Pulmonary artery endothelial cell (primary cell): ENCODE measurements around the gene FYTTD1. TPM values are rescaled to one million over a fixed set of nuclear protein-coding genes. Genes with fewer than 3 reads are reported as not detected.
A peak's percentile ranks its signal among the peaks of the same experiment; 100 is the strongest.

ENCODE experiments used
- DNase-seq: peaks from one replicate; pipeline ENCODE4 v3.0.0-alpha.2; 2011; ENCODE audit warnings: low read depth, low spot score
- total RNA-seq: library from RNA; depleted of rRNA; stranded (reverse); fragments of >200 nt; gene quantifications from 2 replicates; pipeline ENCODE4 v1.2.3, GENCODE V29; 2014

FYTTD1 gene
- total RNA-seq, 1 donor from 2014 or later, result 48.7 TPM

DNA sequence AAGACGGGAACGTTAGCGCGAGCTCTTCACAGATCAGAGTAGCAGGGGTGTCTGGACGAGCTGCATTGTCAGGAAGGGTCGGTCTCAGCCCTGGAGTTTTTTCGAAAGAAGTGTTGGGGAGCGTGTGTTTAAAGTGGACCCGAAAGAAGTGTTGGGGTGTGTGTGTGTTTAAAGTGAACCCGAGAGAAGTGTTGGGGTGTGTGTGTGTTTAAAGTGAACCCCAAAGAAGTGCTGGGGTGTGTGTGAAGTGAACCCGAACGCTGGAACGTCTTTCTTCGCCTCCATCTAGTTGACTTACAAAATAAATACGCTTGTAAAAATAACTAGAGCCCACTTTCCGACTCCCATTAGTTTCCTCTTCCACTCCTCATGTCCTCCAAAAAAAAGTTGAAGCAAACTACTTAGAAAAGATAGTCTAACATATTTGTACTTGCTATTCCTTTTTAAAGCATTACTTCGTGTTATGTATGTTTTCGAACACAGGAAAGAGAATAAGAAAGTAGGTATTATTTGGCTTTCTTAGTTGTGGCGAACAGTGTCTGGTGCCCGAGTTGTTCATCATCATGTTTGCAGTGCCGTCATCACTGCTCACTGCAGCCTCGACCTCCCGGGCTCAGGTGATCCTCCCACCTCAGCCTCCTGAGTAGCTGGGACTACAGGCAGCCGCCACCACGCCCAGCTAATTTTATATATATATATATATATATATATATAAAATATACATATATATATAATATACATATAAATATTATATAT is 42.4 kb downstream of the FYTTD1 start:
- peak; percentile 13 for DNase-seq

DNA sequence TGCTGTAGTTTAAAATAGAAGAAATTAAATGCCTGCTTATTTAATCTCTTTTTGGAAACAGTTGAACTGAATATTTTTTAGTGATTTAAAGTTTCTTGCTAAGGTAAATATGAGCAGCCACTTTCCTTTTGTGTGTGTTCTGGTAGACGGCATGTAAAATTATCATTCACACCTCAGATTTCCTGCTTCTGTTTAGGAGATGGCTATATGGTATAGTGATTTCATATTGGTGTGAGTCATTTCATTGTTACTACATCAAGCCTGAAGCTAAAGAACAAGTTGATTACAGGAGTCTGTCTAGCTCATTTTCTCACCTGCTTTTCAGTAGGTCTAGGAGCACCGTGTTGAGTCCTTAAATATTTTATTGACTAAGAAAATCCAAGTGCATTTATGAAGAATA is 43.6 kb downstream of the FYTTD1 start:
- DNase-seq, result peak; percentile 57

- DNase-seq, result no peak
These were observed 44.4 kb downstream of the FYTTD1 start for GRCh38 chr3:197794115-197794514.

DNA sequence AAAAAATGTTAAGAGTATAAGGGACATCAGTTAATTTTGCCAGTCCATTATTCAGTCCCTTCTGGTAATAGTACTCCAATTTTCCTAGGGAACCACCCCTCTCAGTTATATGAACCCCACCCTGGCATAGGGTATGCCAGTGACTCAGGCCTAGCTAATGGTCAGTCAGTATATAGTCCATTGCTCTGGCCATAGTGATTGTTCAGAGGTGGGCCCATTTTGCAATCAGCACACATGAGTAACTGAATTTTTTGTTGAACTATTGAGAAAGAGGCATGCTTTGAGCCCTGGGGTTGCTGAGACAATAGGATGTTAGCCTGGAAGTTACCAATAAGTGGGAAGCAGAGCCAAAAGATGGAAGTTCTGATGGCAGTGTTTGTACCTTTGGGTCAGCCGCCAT is 45.5 kb downstream of the FYTTD1 start:
- no peak for DNase-seq

DNA sequence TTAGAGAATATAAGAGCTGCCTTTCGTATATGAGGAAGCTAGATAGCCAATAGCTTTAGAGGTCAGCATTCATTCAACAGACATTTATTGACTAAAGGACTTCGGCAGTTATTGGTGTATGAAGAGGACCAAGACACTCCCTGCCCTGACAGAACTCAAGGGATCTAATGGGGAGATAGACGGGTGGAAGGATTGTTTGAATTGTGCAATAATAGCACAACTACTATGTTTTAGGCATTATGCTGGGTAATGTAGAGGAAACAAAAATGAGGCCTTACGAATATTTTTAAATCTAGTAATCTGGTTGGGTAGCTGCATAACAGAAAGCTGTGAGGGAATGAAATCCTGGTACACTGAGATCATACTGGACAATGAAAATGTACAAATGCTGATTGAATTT is 46.4 kb downstream of the FYTTD1 start:
- DNase-seq, result no peak

GRCh38 chr3:197798863-197799262 is 49.2 kb downstream of the FYTTD1 start:
- no peak for DNase-seq

DNA sequence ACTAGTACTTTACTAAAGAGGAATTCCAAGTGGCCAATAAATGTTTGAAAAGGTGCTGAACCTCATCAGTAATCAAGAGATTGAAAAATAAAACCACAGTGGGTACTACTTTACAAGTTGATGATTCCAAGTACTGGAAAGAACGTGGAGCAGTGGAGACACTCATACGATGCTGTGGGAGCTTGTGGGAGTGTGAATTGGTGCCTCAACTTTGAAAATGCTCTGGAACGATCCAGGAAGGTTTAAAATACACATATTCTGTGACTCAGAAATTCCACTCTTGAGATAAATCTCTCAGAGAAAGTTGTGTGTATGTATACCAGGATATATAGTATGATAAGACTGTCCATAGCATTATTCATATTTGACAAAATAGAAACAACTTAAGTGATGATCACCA is 50.7 kb downstream of the FYTTD1 start:
- no peak for DNase-seq

GRCh38 chr3:197801891-197802778 is 52.5 kb downstream of the FYTTD1 start:
- DNase-seq, result no peak

GRCh38 chr3:197802779-197803459 is 53.2 kb downstream of the FYTTD1 start:
- DNase-seq, result no peak

DNA sequence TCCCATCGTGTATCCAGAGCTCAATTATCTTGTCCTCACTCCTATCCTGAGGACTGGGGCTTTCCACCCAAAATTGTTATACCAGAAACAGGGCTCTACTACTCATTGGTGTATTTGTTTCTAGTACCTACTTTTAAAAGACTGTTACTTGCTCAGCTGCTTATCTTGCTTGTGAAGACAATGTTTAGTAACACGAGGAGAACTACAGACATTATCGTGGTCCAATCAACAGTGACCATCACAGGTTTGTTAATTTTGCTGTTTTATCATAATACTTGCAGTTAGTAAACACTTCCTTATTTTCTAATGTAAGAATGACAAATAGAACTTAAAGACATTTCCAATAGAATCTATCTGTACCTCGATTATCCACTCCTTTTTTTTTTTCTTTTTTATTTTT is 54.8 kb downstream of the FYTTD1 start:
- no peak for DNase-seq

DNA sequence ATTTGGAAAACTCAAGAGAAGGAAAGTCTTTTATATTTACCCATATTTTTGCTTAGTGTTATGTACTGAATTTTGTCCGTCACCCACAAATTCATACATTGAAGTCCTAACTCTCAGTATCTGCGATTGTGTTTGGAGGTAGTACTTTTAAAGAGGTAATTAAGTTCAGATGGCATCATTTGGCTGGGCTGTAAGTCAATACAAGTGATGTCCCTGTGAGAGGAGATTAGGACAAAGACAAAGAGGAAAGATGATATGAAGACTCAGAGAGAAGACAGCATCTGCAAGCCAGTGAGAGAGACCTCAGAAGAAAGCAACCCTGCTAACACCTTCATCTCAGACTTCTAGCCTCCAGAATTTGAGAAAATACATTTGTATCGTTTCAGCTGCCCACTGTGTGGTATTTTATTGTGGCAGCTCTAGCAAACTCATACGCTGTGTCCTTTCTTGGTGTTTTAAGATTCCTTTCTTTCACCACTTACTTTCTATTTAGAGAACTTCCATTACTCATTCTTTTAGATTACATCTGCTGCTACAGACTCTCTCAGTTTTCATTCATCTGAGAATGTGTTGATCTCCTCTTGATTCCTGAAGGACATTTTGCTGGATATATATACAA is 58.4 kb downstream of the FYTTD1 start:
- DNase-seq, result no peak

DNA sequence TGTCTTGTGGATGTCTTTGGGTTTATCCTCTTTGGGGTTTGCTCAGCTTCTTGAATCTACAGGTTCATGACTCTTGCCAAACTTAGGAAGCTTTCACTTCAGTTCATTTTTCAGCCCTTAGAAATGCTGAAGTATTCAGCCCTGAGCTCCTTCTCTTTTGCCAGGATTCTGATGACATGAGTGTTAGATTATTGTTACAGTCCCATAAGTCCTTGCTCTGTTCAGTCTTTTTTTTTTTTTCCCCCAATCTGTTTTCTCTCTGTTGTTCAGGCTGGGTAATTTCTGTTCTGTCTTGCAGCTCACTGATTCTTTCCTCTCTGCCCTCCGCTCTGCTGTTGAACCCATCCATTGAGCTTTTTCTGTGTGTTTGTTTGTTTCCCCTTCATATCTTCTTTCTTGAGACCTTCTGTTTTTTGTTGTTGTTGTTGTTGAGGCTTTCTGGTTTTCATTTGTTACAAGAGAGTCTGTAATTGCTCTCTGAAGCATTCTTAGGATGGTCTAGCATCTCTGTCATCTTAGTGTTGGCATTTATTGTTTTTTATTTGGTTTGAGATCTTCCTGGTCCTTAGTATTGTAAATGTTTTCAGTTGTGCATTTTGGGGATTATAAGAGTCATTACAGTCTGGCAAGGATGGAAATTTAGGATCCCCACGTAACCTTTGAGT is 59.8 kb downstream of the FYTTD1 start:
- DNase-seq, result no peak

DNA sequence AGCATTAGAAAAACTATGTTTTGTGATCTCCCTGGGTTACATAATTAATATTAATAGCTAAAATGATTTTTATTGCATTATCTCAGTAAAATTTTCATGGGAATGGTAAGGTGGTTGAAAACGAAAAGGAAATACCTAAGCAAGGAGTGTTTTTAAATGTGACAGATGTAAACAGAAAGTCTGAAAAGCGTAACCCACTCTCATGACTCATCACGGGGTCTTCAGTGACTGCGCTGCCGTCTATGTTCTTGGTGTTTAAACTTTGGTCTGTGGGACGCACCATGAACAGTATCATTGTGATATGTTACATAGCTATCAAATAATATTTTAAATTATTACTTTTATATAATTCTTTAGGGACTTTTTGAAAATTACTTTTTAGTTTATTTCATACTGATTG is 61.2 kb downstream of the FYTTD1 start:
- no peak for DNase-seq

DNA sequence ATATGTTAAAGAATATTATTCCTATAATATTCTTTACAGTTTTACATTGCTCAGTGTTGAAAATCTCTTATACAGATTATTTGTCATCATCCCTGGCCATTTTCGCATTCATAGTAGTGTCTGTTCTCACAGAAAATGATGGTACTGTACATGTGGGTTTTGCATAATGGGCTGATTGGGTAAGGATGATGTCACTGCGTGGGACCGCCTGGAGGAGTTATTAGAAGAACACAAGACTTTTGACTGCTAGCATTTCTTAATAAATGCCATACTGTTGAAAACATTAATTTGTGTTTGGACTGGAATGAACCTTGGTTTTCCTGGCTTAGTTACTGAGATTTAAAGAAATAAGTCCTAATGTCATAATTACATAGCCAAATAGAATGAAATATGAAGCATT is 61.7 kb downstream of the FYTTD1 start:
- no peak for DNase-seq

GRCh38 chr3:197814372-197814771 is 64.7 kb downstream of the FYTTD1 start:
- no peak for DNase-seq

- no peak for DNase-seq
These were observed 71.1 kb downstream of the FYTTD1 start for GRCh38 chr3:197820550-197821335.

DNA sequence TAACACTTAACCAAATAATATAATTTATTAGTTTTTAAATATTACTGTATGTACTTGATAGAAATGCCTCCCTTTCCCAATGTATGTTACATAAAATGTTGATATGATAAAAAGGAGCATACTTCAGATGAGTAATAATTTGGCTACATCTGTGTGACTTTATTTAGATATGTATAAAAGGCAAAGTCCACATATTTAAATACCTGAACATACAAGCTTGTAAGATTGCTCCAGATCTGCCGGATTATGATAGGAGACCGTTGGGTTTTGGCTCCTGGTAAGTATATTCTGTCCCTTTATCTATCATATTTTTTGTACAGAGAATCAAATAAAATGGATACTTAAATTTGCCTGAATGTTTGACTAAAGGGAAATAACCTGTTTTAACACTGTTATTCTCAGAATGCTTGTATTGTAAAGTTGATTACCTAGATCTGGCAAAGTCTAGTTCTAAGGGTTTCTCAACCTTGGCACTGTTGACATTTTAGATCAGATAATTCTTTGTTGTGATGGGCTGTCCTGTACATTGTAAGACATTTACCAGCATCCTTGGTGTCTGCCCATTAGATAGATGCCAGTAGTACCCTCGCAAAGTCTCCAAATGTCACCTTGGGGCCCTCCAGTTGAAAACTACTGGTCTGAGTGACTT is 79.8 kb downstream of the FYTTD1 start:
- DNase-seq, result no peak

DNA sequence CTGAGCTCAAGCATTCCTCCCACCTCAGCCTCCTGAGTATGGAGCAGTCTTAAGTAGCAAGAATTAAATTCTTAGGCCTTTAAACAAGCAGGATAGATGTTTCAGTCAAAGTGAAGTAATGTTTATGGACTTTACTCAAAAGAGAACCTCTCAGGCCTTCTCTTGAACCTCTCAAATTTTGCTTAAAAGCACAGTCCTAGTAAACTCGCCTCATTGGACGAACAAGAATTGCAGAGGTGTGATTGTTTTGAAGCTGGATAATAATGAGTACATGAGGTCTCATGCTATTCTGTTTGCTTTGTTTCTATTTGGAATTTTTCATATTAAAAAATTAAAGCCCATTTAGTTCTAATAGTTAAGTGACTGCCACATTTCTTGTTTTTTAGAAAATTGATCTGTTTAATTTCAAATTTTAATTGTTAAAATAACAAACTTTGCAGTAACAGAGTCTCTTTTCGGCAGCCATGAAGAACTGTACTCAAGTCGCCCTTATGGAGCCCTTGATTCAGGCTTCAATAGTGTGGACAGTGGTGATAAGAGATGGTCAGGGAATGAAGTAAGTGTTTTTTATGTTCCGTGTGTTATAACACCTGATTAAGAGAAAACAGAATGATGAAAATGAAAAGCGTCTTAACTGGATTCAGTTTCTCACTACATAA is 80.8 kb downstream of the FYTTD1 start:
- no peak for DNase-seq

GRCh38 chr3:197830967-197831313 is 81.3 kb downstream of the FYTTD1 start:
- DNase-seq, result no peak
